HG03175 (cell line): Measurements from ENCODE around the gene OR4C12.
"Not testable (repeated sequence)": the region's sequence is repeated elsewhere in the genome, so short reads cannot be mapped to it uniquely, and the experiment has no call there.

ENCODE experiments used
- ATAC-seq: cut with Tn5 transposase; IDR thresholded peaks from one replicate; pipeline ENCODE4 v1.9.1; 2021; ENCODE audit warnings: mild to moderate bottlenecking, moderate library complexity; ENCODE audit not compliant: unreplicated experiment

The OR4C12 gene

DNA sequence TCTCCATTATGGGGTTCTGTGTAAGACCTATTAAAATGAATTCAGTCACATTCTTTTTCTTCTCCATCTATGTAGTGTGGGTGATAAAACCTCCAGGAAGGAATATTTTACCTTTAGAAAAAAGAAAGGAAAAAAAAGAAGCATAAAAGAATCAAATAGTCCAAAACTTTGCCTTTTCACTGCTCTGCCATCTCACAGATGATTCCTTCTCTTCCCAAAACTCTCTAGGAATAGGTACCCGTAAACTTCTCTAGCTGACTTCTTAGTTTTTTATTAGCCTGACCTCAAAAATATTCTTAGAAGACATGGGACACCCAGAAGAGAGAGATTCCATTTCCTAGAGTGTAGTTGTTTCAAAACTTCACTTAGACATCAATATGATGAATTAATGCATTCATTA lies at the start of gene OR4C12:
Gene OR4C12 (minus strand): TSS at position 101 of the 400 bp plus-strand sequence. CDS start 34 bp downstream, at position 67.
- not testable (repeated sequence) for ATAC-seq

DNA sequence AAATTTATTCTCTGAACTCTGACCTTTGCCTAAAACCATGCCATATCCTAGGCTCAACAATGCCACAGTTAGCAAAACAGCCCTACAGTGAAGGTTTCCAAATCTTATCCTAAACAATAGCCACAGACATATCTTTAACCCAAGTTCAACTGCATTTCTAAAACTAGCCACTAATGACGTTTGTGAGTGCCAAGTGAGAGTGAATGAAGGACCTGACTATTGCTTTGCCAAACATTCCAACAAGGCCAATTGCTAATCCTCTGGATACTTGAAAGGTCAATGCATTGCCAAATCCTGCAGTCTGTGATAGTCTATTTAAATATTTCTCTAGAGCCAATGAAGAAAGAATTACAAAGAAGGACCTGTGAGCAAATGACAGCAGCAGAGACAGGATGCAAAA lies 47.9 kb upstream of the OR4C12 start:
- no peak for ATAC-seq

DNA sequence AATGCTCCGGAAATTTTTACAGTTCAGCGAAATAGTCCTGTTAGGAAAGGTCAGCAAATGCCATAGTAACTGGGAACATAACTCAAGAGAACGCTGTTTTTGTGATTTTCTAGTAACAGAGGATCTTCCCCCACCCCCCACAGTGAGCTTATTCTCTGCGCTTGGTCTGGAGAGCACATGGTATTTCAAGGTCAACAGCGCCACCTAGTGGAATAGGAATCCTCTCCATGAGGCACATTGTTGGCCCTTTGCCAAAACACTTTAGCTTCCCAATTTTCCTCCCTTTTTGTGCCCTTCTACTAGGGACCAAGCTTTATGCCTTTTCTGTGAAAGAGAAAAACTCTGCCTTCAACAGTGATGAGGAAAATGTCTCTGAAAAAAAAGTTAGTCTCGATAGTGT lies 13.2 kb upstream of the OR4C12 start:
- no peak for ATAC-seq

DNA sequence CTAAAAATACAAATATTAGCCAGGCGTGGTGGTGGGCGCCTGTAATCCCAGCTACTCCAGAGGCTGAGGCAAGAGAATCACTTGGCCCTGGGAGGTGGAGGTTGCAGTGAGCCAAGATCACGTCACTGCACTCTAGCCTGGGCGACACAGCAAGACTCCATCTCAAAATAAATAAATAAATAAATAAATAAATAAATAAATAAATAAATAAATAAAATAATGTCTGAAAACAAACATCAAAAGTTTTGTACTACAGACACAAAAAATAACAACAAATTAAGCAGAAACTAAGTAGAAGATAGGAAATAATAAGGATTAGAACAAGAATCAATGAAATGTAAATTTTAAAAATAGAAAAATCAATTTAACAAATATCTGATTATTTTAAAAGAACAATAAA lies 8.9 kb downstream of the OR4C12 start:
- ATAC-seq: not testable (repeated sequence)

DNA sequence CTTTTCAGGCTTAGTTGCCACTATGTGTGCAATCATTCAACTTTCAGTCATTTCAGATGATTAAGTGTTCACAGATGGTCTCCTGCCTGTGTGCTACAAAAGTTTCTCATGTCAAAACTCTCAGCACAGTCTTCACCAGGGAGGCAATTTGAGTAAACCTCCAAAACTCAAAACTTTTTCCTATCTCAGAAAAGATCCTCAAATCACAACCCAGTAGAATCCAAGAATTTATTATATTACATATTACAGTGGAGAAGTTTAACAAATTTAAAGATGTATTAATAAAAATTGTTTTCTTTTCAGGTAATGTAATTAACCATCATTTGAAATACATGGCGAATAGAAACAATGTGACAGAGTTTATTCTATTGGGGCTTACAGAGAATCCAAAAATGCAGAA lies 30.2 kb downstream of the OR4C12 start, which contains the start of gene OR4C13:
Gene OR4C13 (plus strand): TSS at position 301 of the 400 bp plus-strand sequence. CDS start 32 bp downstream, at position 333.
- no peak for ATAC-seq

DNA sequence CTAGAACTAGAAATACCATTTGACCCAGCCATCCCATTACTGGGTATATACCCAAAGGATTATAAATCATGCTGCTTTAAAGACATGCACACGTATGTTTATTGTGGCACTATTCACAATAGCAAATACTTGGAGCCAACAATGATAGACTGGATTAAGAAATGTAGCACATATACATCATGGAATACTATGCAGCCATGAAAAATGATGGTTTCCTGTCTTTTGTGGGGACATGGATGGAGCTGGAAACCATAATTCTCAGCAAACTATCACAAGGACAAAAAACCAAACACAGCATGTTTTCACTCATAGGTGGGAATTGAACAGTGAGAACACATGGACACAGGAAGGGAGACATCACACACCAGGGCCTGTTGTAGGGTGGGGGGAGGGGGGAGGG lies 33.6 kb downstream of the OR4C12 start:
- ATAC-seq: not testable (repeated sequence)
